GM18508 (cell line): ENCODE results near the gene SLC24A3.

Experiments used
- ATAC-seq: cut with Tn5 transposase; IDR thresholded peaks from one replicate; pipeline ENCODE4 v1.9.1; 2021; ENCODE audit warnings: moderate number of reproducible peaks; ENCODE audit not compliant: insufficient read depth, unreplicated experiment

Gene SLC24A3

DNA sequence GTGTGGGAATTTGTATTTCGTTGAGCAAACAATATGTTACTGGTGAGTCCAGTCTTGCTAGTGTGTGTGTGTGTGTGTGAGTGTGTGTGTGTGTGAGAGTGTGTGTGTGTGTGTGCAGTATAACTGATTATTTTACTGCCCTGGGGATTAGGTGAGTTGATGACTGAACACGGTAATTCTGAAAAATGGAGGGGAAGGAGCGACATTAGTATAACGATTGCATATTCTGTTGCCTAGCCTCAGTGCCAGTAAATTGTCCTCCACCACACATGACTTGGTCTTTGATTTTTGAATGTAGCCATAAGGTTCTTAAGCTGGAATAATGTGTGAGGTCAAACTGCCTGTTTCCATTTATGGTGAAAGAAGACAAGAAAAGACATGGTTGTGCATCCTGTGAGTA, 121.1 kb downstream of the SLC24A3 start:
- ATAC-seq: no peak

- ATAC-seq: no peak
Measured at GRCh38 chr20:19335341-19335740, 122.9 kb downstream of the SLC24A3 start.

- no peak for ATAC-seq
Measured at GRCh38 chr20:19335916-19336315, 123.5 kb downstream of the SLC24A3 start.

- no peak for ATAC-seq
Measured at GRCh38 chr20:19336631-19337030, 124.2 kb downstream of the SLC24A3 start.

DNA sequence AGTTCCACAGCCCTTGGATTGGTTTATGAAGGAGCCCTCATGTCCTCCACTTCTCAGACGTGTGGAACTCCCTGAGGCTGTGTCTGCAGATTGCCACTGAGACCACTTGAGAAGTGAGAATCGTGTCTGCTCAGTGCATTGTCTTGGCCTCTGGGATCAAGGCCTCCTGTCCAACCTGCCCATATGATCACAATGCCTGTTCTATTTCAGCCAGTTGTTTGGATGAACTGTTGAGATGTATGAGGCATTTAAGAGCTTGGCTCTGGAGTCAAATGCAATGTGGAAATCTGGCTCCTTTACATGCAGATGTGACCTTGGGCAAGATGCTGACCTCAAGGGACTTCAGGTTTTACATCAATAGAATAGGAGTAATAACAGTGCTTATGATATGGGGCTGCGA, 125.9 kb downstream of the SLC24A3 start:
- no peak for ATAC-seq

GRCh38 chr20:19338960-19339359, 126.5 kb downstream of the SLC24A3 start:
- no peak for ATAC-seq

GRCh38 chr20:19341348-19342053, 129.1 kb downstream of the SLC24A3 start:
- ATAC-seq: no peak

DNA sequence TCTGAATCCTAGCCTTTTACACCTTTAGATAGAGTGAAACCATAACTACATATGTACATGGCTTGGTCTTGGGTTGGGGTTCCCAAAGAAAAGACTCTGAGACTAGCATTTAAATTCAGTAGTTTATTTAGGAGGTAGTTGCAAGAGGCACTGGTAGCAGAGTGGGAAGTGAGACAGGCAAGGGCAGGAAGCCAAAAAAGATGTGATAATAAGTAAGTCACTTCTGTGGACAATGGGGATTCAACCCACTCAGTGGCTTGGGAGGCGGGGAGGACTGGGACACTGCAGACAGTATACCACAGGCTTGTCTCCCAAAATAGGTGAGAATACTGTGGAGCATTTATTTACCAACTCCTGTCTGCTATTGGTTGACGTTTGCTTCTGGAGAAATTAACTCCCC, 131.9 kb downstream of the SLC24A3 start:
- ATAC-seq: no peak

DNA sequence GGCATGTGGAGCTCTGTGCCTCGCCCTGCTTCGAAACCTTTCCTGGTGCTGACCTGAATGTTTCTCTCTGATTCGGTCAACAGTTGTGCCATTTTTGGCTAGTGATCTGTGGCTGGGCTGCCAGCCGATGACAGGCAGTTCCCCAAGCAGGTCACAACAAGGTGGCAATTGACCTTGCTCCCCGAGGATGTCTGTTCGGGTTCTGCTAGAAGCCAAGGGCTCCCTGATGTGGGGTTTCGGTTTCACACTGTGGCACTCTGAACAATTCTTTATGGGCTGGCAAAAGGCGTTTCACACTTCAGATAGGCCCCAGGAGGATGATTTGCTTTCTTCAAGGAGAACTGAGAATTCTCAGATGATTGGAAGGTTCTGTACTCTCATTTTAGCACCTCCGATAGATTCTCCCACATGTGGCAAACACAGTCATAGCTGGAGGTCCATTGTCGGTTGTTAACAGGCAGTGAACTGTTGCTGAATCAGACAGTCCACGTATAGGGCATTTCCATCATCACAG, 135.6 kb downstream of the SLC24A3 start:
- ATAC-seq: peak; percentile 64

GRCh38 chr20:19348582-19348981, 136.1 kb downstream of the SLC24A3 start:
- ATAC-seq: no peak

DNA sequence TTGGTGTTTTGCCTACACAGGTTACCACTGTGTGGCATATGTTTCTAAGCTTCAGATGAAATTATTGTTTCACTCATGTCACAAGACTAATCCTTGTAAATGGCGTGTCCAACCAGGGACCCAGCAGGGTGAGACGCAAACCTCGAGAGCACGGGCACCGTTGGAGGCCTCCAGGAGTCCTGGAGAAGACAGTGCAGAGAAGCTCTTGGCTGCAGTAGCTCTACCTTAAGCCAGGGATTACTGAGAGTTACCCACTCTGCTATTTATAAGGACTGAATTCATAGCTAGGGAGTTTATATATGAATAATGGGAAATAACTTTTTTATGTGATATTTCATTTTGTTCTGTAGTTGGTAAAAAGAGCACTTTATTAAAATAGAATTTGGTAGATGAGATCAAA, 137.4 kb downstream of the SLC24A3 start:
- ATAC-seq: no peak

DNA sequence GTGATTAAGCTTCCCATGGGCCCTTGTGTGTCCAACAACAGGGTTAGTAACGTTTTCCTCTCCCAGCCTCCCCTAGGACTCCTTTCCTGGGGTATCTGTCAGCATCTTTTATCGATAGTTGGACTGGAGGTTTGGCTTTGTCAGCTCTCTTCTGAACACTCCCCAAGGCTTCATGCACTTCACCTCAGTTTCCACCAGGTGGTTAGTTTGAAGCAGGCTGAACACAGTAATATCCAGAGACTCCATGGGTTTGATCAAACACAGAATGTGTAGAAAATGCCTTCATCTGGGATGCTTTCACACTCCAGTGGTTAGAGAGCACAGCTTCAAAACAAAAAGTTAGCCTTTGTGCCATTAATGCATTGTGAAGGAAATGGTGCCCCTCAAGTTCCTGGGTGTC, 139.1 kb downstream of the SLC24A3 start:
- ATAC-seq: no peak

DNA sequence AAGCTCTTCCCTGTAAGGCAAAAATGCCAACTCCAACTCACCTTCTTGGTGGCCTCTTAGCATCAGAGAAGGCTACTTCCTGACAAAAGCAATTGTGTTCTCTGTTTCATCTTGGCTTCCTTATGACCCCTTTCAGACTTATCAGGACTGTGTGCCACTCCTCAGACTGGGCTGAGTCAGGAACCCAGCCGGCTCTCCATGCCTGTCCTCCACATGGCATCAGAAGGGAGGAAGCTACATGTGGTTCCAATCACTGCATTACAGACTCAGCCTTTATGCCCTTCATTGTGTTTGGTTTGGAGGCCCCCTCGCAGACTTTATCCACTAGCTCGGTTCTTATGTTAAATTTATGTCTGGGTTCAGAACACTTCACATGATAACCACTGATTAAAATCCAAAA, 142.5 kb downstream of the SLC24A3 start:
- no peak for ATAC-seq

GRCh38 chr20:19361790-19362189, 149.3 kb downstream of the SLC24A3 start:
- ATAC-seq: no peak

- ATAC-seq: no peak
Measured at GRCh38 chr20:19363476-19363875, 151.0 kb downstream of the SLC24A3 start.

DNA sequence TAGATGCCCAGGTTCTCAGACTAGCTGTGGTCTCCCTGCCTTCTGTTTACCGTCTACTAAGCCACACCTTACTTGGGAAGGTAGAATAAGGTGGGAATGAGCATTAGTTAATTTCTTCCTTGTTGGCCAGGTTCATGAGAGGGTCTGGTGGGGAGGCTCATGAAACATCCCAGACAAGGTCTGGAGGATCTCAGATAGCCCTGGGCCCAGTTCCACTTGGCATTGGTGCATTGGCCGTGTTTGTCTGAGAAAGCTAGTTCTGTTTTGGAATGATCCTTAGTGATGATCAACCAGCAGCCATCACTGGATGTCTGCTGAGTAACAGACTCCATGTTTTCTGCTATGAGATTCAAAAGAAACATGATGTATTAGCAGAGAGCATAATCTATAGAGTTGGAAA, 155.1 kb downstream of the SLC24A3 start:
- no peak for ATAC-seq

- ATAC-seq: no peak
Measured at GRCh38 chr20:19368351-19368750, 155.9 kb downstream of the SLC24A3 start.

- no peak for ATAC-seq
Measured at GRCh38 chr20:19370076-19371075, 157.9 kb downstream of the SLC24A3 start.

DNA sequence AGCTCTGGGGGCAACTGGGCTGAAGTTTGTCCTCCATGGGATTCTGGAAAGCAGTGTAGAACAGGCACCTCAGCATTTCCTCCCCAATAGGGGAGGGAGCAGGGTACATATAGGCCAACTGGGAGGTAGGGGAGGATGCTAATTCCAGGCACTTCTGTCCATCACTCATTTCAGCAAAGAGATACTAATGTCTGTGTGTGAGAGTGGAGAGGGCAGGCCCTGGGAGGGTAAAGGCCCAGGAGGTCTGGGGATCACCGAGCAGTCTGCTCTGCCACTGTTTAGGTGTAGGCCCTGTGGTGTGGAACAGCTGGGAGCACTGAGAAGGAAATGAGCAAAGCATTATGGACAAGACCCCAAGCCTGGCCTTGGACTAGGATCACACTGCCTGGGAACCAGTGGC, 158.7 kb downstream of the SLC24A3 start:
- ATAC-seq: no peak

DNA sequence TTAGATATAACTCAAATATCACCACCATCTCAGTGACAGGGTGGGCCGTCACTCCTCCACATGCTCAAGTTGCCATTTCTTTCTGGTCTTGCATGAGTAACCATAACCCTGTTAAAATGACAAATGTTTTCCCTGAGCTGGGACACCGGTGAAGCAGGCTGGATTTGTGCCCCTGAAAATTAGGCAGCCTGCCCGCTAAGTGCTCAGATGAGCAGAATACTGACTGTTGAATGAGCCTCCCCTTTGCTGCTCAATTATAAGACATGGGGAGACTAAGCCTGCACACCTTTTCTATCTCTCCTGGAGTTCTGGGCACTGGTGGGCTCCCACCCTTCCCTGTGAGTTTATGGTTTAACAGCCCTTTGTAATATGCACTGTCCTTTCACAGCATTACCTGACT, 161.8 kb downstream of the SLC24A3 start:
- ATAC-seq: no peak

- ATAC-seq: no peak
Measured at GRCh38 chr20:19375395-19375794, 163.0 kb downstream of the SLC24A3 start.
